GM12892 (cell line): ENCODE results near the gene PLEKHA5.

Experiments used
- POLR2A ChIP-seq: IDR thresholded peaks from 2 replicates; pipeline ENCODE4 v1.6.1; 2011; ENCODE audit warnings: low read depth, low read length, control low read depth
- POLR2AphosphoS5 ChIP-seq: IDR thresholded peaks from 2 replicates; pipeline ENCODE4 v1.6.1; 2011; ENCODE audit warnings: low read depth, low read length, control low read depth

DNA sequence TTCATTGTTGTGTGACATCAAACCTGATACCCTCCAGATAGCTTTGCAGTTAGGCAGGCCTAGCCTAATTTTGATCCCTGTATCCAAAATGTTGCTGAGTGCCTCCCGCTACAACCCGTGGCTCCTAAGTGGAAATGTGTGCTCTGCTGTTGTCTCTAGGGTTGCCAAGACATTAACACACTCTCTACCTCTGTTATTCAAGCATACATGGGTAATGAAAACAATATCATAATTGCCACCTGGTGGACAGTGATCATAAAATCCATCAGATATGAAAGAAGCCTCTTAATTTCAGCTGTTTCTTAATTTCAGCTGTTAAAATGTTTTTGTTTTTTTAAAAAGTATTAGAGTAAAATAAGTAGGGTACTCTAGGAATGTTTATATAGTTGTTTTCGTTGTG lies 93.5 kb downstream of the PLEKHA5 start:
- no peak for TF ChIP-seq POLR2A
- no peak for TF ChIP-seq POLR2AphosphoS5
